CD4-positive, CD25-positive, alpha-beta regulatory T cell (primary cell): ENCODE results near the gene PKDCC. TPM values are rescaled to one million over a fixed set of nuclear protein-coding genes. Genes with fewer than 3 reads are reported as not detected.

Experiments
- ATAC-seq, 2 donors: fragments of 150-1000 bp; cut with Tn5 transposase; one replicate each; pipeline ENCODE4 v1.10.0; 2021; ENCODE audit warnings: low read depth in 2 of 2, moderate number of reproducible peaks in 2 of 2, moderate library complexity in 1 of 2
- DNase-seq, 3 donors: peaks; one replicate each; pipeline versions ENCODE4 v3.0.0 to v3.0.0-alpha.2; 2012 to 2022; ENCODE audit warnings: mixed read lengths in 1 of 3
- H3K27ac ChIP-seq: one replicate; pipeline ENCODE4 v1.7.0; 2013; ENCODE audit warnings: mild to moderate bottlenecking, low read length; ENCODE audit not compliant: insufficient read depth, poor library complexity, severe bottlenecking
- H3K27me3 ChIP-seq: one replicate; pipeline ENCODE4 v1.7.0; 2013; ENCODE audit warnings: low read length; ENCODE audit not compliant: control insufficient read depth, insufficient read depth
- H3K36me3 ChIP-seq: one replicate; pipeline ENCODE4 v1.7.0; 2013; ENCODE audit warnings: mild to moderate bottlenecking, low read length, moderate library complexity; ENCODE audit not compliant: control insufficient read depth, insufficient read depth
- H3K4me1 ChIP-seq: 2 replicates; pipeline ENCODE4 v1.7.0; 2013; ENCODE audit warnings: mild to moderate bottlenecking, low read length; ENCODE audit not compliant: insufficient read depth, control insufficient read depth, poor library complexity, severe bottlenecking
- H3K4me3 ChIP-seq: one replicate; pipeline ENCODE4 v1.7.0; 2013; ENCODE audit warnings: low read depth, mild to moderate bottlenecking, low read length, moderate library complexity
- H3K9me3 ChIP-seq, 2 experiments: 1 replicate in 1 of 2; 2 replicates in 1 of 2; pipeline ENCODE4 v1.7.0; 2013; ENCODE audit warnings: low read length in 2 of 2, mild to moderate bottlenecking in 1 of 2, moderate library complexity in 1 of 2; ENCODE audit not compliant: control insufficient read depth in 2 of 2
- H3K27ac Mint-ChIP-seq, 3 donors: one replicate each; pipeline ENCODE4 v1.8.0; 2020 to 2022; ENCODE audit warnings: mild to moderate bottlenecking in 3 of 3, mixed read lengths in 3 of 3, moderate library complexity in 2 of 3
- H3K27me3 Mint-ChIP-seq: one replicate; pipeline ENCODE4 v1.8.0; 2022; ENCODE audit warnings: mild to moderate bottlenecking, mixed read lengths
- H3K36me3 Mint-ChIP-seq: one replicate; pipeline ENCODE4 v1.8.0; 2020; ENCODE audit warnings: mixed read lengths
- H3K4me1 Mint-ChIP-seq, 4 donors: one replicate each; pipeline ENCODE4 v1.8.0; 2020 to 2022; ENCODE audit warnings: mixed read lengths in 4 of 4, mild to moderate bottlenecking in 1 of 4
- H3K4me3 Mint-ChIP-seq, 4 donors: one replicate each; pipeline ENCODE4 v1.8.0; 2020 to 2022; ENCODE audit warnings: mild to moderate bottlenecking in 4 of 4, mixed read lengths in 4 of 4, moderate library complexity in 3 of 4
- H3K9me3 Mint-ChIP-seq, 7 donors: one replicate each; pipeline ENCODE4 v1.8.0; 2020 to 2022; ENCODE audit warnings: mixed read lengths in 7 of 7, mild to moderate bottlenecking in 3 of 7, moderate library complexity in 2 of 7
- polyA plus RNA-seq, 4 donors: library from polyadenylated mRNA; unstranded; fragments of 300-500 nt; fragmentation: Illumina TruSeq; gene quantifications; one replicate each; pipeline ENCODE4 v1.2.3, GENCODE V29; 2021
- total RNA-seq: library from RNA; stranded (reverse); gene quantifications from one replicate; pipeline ENCODE4 v1.2.3, GENCODE V29; 2022

PKDCC gene
- total and polyA plus RNA-seq, 5 donors from 2014 or later: not detected

- H3K36me3 ChIP-seq: no peaks in the 10 kb centered on the region
- peaks cover 6% of the 10 kb centered on the region for H3K27me3 ChIP-seq
- H3K4me3 ChIP-seq: no peak overlapping the region
- no peak overlapping the region for H3K27ac ChIP-seq
- ATAC-seq (no peak), DNase-seq (no peak)
- Mint-ChIP-seq H3K27me3 (peaks cover 10% of the 10 kb centered on the region), H3K36me3 (no peaks in the 10 kb centered on the region), H3K27ac (no peak overlapping the region), H3K9me3 (peaks cover 0 to 16% (median 2%) of the 10 kb centered on the region in 7 donors), H3K4me1 (peaks cover 0 to 14% (median 0%) of the 10 kb centered on the region in 4 donors), H3K4me3 (peak overlapping the region in 1 of 4 donors; percentile 49)
- peaks cover 7 to 11% of the 10 kb centered on the region in 2 experiments for H3K9me3 ChIP-seq
- no peaks in the 10 kb centered on the region for H3K4me1 ChIP-seq
Measured at GRCh38 chr2:42008241-42008921, 39.4 kb upstream of the PKDCC start.

- peaks cover 10% of the 10 kb centered on the region for H3K27me3 Mint-ChIP-seq
- Histone ChIP-seq H3K9me3 (peaks cover 0 to 3% of the 10 kb centered on the region in 2 experiments), H3K27me3 (peaks cover 6% of the 10 kb centered on the region), H3K4me3 (peak overlapping the region; percentile 51), H3K4me1 (no peaks in the 10 kb centered on the region), H3K36me3 (no peaks in the 10 kb centered on the region), H3K27ac (no peak overlapping the region)
- ATAC-seq (no peak), DNase-seq (peak in 1 of 3 donors; percentile 4)
- H3K4me1 Mint-ChIP-seq: peaks cover 0 to 14% (median 0%) of the 10 kb centered on the region in 4 donors
- H3K27ac Mint-ChIP-seq: peak overlapping the region in 1 of 3 donors; percentile 45
- peak overlapping the region in 3 of 4 donors; percentile 6 to 69 (median 40) for H3K4me3 Mint-ChIP-seq
- peaks cover 0 to 5% (median 2%) of the 10 kb centered on the region in 7 donors for H3K9me3 Mint-ChIP-seq
- no peaks in the 10 kb centered on the region for H3K36me3 Mint-ChIP-seq
Measured at GRCh38 chr2:42009657-42010580, 37.9 kb upstream of the PKDCC start.

DNA sequence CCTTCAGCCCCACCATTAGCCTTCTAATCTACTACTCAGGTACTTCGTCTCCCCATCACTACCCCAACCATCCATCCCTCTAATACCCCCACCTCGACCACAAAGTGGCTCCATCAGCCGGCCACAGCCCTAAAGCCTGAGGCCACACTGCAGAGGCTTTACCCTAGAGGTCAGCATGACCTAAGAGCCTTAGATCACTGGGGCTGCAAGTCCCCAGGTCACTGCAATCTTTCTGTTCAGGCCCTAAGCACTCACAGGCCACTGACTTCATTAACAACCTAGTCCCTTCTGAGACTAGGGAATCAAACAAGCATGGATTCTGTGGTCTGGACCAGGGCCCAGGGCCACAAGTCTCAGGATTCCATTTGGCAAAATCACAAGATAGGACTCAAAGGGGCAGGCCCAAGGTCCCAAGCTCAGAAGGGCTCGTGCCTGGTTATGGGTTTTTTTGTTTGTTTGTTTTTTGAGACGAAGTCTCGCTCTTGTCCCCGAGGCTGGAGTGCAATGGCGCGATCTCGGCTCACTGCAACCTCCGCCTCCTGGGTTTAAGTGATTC lies 37.0 kb upstream of the PKDCC start:
- Mint-ChIP-seq H3K27me3 (peaks cover 9% of the 10 kb centered on the region), H3K4me1 (peaks cover 0 to 14% (median 0%) of the 10 kb centered on the region in 4 donors), H3K27ac (no peak overlapping the region), H3K9me3 (peaks cover 0 to 5% (median 0%) of the 10 kb centered on the region in 7 donors), H3K36me3 (no peaks in the 10 kb centered on the region), H3K4me3 (no peak overlapping the region)
- H3K27ac ChIP-seq: no peak overlapping the region
- no peak overlapping the region for H3K4me3 ChIP-seq
- no peaks in the 10 kb centered on the region for H3K36me3 ChIP-seq
- no peak for ATAC-seq
- H3K4me1 ChIP-seq: no peaks in the 10 kb centered on the region
- peaks cover 6% of the 10 kb centered on the region for H3K27me3 ChIP-seq
- no peaks in the 10 kb centered on the region for H3K9me3 ChIP-seq
- no peak for DNase-seq

DNA sequence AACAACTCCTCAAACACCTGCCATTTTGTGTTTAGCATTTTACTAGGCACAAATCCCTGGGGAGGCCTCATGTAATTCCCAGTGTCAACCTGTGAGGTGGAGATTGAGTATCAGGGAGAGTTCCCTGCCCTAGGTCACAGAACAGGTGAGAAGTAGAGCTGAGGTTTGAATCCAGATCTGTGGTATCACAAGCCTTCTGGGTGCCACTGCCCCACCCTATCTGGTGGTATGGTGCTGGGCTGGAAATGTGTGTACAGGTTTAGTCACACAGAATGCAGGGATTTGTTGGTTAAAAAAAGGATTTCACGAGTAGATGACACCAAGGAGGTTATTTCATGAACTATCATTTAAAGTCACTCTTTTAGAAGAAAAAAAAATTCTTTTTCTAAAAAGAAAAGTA lies 35.7 kb upstream of the PKDCC start:
- Histone ChIP-seq H3K27me3 (peaks cover 2% of the 10 kb centered on the region), H3K4me1 (no peaks in the 10 kb centered on the region), H3K9me3 (no peaks in the 10 kb centered on the region), H3K4me3 (no peak overlapping the region), H3K36me3 (no peaks in the 10 kb centered on the region), H3K27ac (no peak overlapping the region)
- Mint-ChIP-seq H3K27ac (no peak overlapping the region), H3K4me3 (no peak overlapping the region), H3K36me3 (no peaks in the 10 kb centered on the region), H3K4me1 (peaks cover 0 to 14% (median 0%) of the 10 kb centered on the region in 4 donors), H3K9me3 (peaks cover 0 to 4% (median 0%) of the 10 kb centered on the region in 7 donors), H3K27me3 (peaks cover 4% of the 10 kb centered on the region)
- DNase-seq (no peak), ATAC-seq (no peak)

GRCh38 chr2:42012651-42013050 lies 35.2 kb upstream of the PKDCC start:
- Histone ChIP-seq H3K36me3 (no peaks in the 10 kb centered on the region), H3K4me1 (no peaks in the 10 kb centered on the region), H3K4me3 (no peak overlapping the region), H3K9me3 (no peaks in the 10 kb centered on the region), H3K27ac (no peak overlapping the region), H3K27me3 (no peaks in the 10 kb centered on the region)
- H3K27me3 Mint-ChIP-seq: peaks cover 4% of the 10 kb centered on the region
- DNase-seq (no peak), ATAC-seq (no peak)
- no peaks in the 10 kb centered on the region for H3K36me3 Mint-ChIP-seq
- H3K4me1 Mint-ChIP-seq: peaks cover 0 to 14% (median 0%) of the 10 kb centered on the region in 4 donors
- H3K9me3 Mint-ChIP-seq: peaks cover 0 to 4% (median 0%) of the 10 kb centered on the region in 7 donors
- peak overlapping the region in 1 of 3 donors; percentile 83 for H3K27ac Mint-ChIP-seq
- H3K4me3 Mint-ChIP-seq: no peak overlapping the region

DNA sequence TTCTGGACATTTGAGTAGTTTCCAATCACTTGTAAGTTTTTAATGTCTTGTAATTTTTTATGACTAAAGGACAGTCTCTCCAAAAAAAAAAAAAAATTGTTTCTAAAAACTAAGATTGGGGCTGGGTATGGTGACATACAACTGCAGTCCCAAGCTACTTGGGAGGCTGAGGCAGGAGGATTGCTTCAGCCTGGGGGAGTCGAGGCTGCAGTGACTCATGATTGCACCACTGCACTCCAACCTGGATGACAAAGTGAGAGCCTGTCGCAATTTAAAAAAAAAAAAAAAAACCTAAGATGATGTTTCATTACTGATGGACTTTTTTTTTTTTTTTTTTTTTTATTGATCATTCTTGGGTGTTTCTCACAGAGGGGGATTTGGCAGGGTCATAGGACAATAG lies 34.4 kb upstream of the PKDCC start:
- H3K4me1 ChIP-seq: no peaks in the 10 kb centered on the region
- H3K4me3 ChIP-seq: no peak overlapping the region
- H3K36me3 Mint-ChIP-seq: no peaks in the 10 kb centered on the region
- H3K27me3 ChIP-seq: no peaks in the 10 kb centered on the region
- H3K9me3 ChIP-seq: no peaks in the 10 kb centered on the region
- no peak overlapping the region for H3K27ac ChIP-seq
- no peaks in the 10 kb centered on the region for H3K36me3 ChIP-seq
- no peak for ATAC-seq
- H3K4me1 Mint-ChIP-seq: peaks cover 0 to 14% (median 0%) of the 10 kb centered on the region in 4 donors
- no peak overlapping the region for H3K4me3 Mint-ChIP-seq
- no peak for DNase-seq
- no peak overlapping the region for H3K27ac Mint-ChIP-seq
- H3K27me3 Mint-ChIP-seq: peaks cover 4% of the 10 kb centered on the region
- peaks cover 0 to 4% (median 0%) of the 10 kb centered on the region in 7 donors for H3K9me3 Mint-ChIP-seq

DNA sequence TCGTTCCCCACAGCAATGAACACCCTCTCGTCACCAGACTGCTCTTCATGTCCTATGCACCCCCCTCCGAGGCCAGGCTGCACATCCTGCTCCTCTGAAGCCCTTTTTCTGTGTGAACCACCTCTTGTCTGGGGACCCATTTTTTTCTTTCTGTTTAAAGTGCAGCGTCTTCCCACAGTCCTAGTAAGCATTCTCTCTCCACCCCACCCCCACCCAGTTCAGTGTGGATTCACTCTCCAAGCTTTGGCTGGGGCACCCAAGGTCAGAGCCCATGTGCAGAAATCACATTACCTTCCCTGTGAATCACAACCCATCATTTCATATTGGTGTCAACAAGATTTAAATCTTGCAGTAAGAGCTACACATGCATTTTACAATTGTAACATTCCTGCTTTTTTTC lies 26.4 kb upstream of the PKDCC start:
- Histone ChIP-seq H3K4me1 (no peaks in the 10 kb centered on the region), H3K36me3 (no peaks in the 10 kb centered on the region), H3K27ac (no peak overlapping the region), H3K27me3 (peaks cover 7% of the 10 kb centered on the region), H3K4me3 (no peak overlapping the region), H3K9me3 (no peaks in the 10 kb centered on the region)
- H3K4me1 Mint-ChIP-seq: no peaks in the 10 kb centered on the region
- no peak for ATAC-seq
- peaks cover 0 to 4% (median 0%) of the 10 kb centered on the region in 7 donors for H3K9me3 Mint-ChIP-seq
- peaks cover 16% of the 10 kb centered on the region for H3K27me3 Mint-ChIP-seq
- no peak overlapping the region for H3K27ac Mint-ChIP-seq
- no peak overlapping the region for H3K4me3 Mint-ChIP-seq
- DNase-seq: no peak
- H3K36me3 Mint-ChIP-seq: no peaks in the 10 kb centered on the region
